Endometrium (tissue), 2 donors: Measurements from ENCODE around the gene EIF4A3.
"Not testable (repeated sequence)": the region's sequence is repeated elsewhere in the genome, so short reads cannot be mapped to it uniquely, and the experiment has no call there.

Source experiments
- FAIRE-seq: peaks from 2 replicates; lab custom pipeline; 2012; peaks lifted over from hg19 to GRCh38; lab: Jason Lieb, UNC
- donor health status: control.
- donor health status: control.

The EIF4A3 gene

GRCh38 chr17:80099291-80100034 lies 47.5 kb downstream of the EIF4A3 start:
- FAIRE-seq: no peak

DNA sequence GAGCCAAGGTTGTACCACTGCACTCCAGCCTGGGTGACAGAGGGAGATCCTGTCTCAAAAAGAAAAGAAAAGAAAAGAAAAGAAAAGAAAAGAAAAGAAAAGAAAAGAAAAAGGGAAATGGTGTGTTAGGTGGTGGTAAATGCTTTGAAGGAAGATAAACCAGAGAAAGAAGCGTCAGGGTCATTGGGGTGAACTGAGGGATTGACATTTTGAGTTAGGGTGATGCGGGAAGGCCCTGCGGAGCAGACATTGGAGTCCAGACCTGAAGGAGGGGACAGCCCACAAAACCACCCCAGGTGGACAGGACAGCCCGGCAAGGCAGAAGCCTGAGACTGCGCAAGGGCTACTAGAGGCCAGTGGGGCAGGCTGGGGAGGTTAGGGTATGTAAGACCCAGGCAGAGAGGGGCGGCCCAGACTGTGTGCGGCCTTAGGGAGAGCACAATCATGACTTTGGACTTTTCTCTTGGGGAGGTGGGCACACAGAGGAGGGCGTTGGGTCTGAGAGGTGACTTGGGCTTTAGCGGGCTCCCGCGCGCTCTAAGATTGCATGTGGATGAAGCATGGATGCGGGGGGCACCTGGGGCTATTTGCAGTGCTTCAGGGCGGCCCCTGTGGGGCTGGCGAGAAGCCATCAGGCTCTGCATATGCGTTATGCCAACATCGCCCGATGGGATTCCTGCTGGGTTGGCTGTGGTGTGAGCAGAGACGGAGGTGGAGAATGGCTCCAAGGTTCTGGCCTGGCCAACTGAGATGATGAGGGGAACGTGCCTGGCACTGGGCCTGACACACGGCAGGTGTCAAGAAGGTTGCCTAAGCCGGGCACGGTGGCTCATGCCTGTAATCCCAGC lies 48.9 kb downstream of the EIF4A3 start:
- no peak for FAIRE-seq

GRCh38 chr17:80097127-80097621 lies 49.8 kb downstream of the EIF4A3 start:
- FAIRE-seq: no peak

DNA sequence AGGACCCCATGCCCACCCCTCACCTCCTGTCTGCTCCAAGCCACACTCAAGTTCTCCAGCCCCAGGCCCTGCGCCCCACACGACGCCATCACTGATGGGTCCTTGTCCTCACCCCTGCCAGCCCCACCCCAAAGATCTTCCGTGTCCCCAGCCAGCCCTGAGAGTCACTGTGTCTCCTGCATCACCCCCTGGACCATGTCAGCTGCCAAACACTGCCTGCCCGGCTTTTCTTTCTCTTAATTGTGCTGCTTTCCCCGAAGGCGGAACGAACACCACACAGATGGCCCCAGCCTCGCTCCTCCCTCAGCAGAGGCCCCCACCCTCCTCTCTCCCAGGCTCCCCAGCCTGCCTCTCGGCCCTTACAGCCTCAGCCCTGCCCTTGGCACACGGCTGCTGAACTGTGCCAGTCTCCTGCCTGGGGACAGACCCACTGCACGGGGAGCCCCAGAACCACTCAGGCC lies 50.3 kb downstream of the EIF4A3 start:
- no peak for FAIRE-seq

GRCh38 chr17:80095844-80096475 lies 51.0 kb downstream of the EIF4A3 start:
- FAIRE-seq: no peak

DNA sequence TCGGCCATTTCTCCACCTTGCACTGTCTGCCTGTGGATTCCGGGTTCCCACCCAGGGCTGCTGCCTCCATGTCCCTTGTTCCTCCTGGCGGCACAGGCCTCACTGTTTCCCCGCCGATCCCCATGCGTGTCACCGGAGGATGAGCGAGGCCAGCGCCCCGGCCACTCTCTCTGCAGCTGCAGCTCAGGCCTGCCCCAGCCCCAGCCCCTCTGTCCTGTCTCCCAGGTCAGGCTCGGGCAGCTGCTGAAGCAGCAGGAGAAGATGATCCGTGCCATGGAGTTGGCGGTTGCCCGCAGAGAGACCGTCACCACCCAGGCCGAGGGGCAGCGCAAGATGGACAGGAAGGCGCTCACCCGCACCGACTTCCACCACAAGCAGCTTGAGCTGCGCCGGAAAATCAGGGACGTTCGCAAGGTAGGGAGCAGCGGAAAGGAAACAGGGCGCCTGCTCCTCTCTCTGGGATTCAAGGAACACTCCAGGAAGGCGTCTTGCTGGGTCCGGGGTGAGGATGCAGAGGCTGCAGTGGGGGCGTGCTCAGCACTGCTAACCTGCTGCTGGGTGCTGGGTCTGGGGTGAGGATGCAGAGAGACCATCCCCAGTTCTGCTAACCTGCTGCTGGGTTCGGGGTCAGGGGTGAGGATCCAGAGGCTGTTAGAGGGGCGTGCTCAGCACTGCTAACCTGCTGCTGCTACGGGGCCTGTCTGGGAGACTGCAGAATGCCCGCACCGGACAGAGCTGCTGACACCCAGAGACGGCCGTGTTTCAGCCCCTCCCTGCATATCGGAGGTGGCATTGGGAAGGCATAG lies 51.7 kb downstream of the EIF4A3 start:
- no peak for FAIRE-seq

DNA sequence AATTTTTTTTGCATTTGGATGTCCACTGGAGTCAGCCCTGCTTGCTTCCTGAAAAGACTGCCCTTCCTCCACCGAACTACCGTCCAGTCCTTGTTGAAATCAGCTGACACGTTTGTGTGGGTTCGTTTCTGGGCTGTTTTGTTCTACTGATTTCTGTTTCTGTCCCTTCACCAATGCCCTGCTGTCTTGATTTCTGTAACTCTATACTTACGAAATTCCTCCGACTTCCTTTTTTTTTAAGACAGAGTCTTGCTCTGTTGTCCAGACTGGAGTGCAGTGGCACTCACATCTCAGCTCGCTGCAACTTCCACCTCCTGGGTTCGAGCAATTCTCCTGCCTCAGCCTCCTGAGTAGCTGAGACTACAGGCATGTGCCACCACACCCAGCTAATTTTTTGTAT lies 54.0 kb downstream of the EIF4A3 start:
- FAIRE-seq: no peak

- no peak for FAIRE-seq
Measured at GRCh38 chr17:80091376-80091775, 55.6 kb downstream of the EIF4A3 start.

- FAIRE-seq: not testable (repeated sequence)
Measured at GRCh38 chr17:80090164-80090563, 56.8 kb downstream of the EIF4A3 start.

- FAIRE-seq: no peak
Measured at GRCh38 chr17:80089762-80090161, 57.2 kb downstream of the EIF4A3 start.

DNA sequence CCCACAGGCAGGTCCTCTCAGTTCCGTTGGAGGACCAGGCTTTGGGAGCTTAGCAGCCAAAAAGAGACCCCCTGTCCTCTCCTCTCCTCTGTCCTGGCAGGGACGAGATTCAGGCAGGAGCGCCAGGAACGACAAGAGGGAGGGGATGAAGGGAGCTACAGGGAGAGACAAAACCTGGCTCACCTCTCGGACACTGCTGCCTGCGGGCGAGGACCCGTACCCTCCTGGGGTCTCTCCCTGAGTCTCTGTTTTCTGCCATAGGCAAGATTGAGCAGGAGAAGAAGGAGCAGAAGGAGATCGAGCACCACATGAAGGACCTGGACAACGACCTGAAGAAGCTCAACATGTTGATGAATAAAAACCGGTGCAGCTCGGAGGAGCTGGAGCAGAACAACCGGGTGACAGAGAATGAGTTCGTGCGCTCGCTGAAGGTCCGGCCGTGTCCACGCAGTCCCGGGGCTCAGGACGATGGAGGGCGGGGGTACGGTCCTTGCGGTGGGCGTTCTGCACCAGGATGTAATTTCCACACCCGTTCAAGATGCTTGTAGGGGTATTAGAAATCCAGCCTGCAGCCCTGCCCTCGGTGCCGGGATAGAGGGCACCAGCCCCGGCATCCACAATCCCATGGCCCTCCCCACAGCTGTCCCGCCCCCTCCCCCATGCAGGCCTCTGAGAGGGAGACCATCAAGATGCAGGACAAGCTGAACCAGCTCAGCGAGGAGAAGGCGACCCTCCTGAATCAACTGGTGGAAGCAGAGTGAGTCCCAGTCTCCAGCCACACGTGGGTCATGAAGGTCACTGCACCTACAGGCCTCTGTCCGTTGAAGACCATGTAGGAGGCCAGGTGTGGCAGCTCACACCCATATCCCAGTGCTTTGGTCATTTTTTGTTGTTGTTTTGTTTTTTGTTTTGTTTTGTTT lies 59.3 kb downstream of the EIF4A3 start:
- FAIRE-seq: no peak

- FAIRE-seq: no peak
Measured at GRCh38 chr17:80086616-80087015, 60.3 kb downstream of the EIF4A3 start.

- no peak for FAIRE-seq
Measured at GRCh38 chr17:80086081-80086480, 60.8 kb downstream of the EIF4A3 start.

DNA sequence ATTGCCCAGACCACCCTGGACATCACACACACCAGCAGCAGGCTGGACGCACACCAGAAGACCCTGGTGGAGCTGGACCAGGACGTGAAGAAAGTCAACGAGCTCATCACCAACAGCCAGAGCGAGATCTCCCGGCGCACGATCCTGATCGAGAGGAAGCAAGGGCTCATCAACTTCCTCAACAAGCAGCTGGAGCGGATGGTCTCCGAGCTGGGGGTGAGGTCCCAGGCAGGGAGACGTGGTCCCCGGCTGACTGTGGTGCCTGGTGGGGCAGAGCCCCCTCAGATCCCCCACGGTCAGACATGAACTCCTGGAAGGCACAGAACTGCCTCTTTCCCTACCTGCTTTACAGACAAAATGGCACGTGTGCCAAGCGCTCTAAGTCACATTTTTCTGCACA lies 62.2 kb downstream of the EIF4A3 start:
- FAIRE-seq: no peak
